Mesothelial cell of epicardium (in vitro differentiated cells): ENCODE measurements around the gene DOCK2. TPM values are rescaled to one million over a fixed set of nuclear protein-coding genes. Genes with fewer than 3 reads are reported as not detected.

ENCODE experiments used
- DNase-seq, 2 experiments: peaks; one replicate each; pipeline ENCODE4 v3.0.0; 2021; ENCODE audit warnings: low spot score in 2 of 2; ENCODE audit not compliant: unreplicated experiment in 2 of 2
- H3K27ac Mint-ChIP-seq: 2 replicates; pipeline ENCODE4 v1.8.0; 2021; ENCODE audit warnings: mixed read lengths
- H3K27me3 Mint-ChIP-seq: 2 replicates; pipeline ENCODE4 v1.8.0; 2021; ENCODE audit warnings: low read depth, mixed read lengths
- H3K36me3 Mint-ChIP-seq: 2 replicates; pipeline ENCODE4 v1.8.0; 2021; ENCODE audit warnings: mixed read lengths
- H3K4me1 Mint-ChIP-seq: 2 replicates; pipeline ENCODE4 v1.8.0; 2021; ENCODE audit warnings: mixed read lengths
- H3K4me3 Mint-ChIP-seq: 2 replicates; pipeline ENCODE4 v1.8.0; 2021; ENCODE audit warnings: mild to moderate bottlenecking, moderate library complexity, mixed read lengths
- H3K9me3 Mint-ChIP-seq: 2 replicates; pipeline ENCODE4 v1.8.0; 2021; ENCODE audit warnings: mixed read lengths
- CTCF ChIP-seq: fragments of 200-600 bp; sonication (generic); IDR thresholded peaks from one replicate; pipeline ENCODE4 v1.5.0; 2021; ENCODE audit warnings: antibody characterized with exemption; ENCODE audit not compliant: unreplicated experiment
- total RNA-seq: library from RNA; stranded (reverse); gene quantifications from 3 replicates; pipeline ENCODE4 v1.2.1, GENCODE V29; 2021

DOCK2 gene
- total RNA-seq, 1 donor from 2014 or later: 0.25 TPM

- H3K4me3 Mint-ChIP-seq: no peak overlapping the region
- no peaks in the 10 kb centered on the region for H3K36me3 Mint-ChIP-seq
- peaks cover 4% of the 10 kb centered on the region for H3K4me1 Mint-ChIP-seq
- no peaks in the 10 kb centered on the region for H3K9me3 Mint-ChIP-seq
- no peak for TF ChIP-seq CTCF
- no peak overlapping the region for H3K27ac Mint-ChIP-seq
- DNase-seq: no peak
- peaks cover 14% of the 10 kb centered on the region for H3K27me3 Mint-ChIP-seq
Observed at GRCh38 chr5:169705322-169705721, 68.2 kb downstream of the DOCK2 start.

GRCh38 chr5:169706071-169706470, 69.0 kb downstream of the DOCK2 start:
- Mint-ChIP-seq H3K27ac (no peak overlapping the region), H3K4me3 (no peak overlapping the region), H3K9me3 (no peaks in the 10 kb centered on the region), H3K36me3 (no peaks in the 10 kb centered on the region), H3K4me1 (peaks cover 4% of the 10 kb centered on the region), H3K27me3 (peaks cover 17% of the 10 kb centered on the region)
- DNase-seq: no peak
- TF ChIP-seq CTCF: no peak

- Mint-ChIP-seq H3K9me3 (no peaks in the 10 kb centered on the region), H3K4me3 (no peak overlapping the region), H3K4me1 (peaks cover 4% of the 10 kb centered on the region), H3K27ac (no peak overlapping the region), H3K27me3 (peaks cover 19% of the 10 kb centered on the region), H3K36me3 (no peaks in the 10 kb centered on the region)
- TF ChIP-seq CTCF: no peak
- DNase-seq: no peak
Observed at GRCh38 chr5:169706758-169707450, 69.8 kb downstream of the DOCK2 start.

GRCh38 chr5:169707686-169708085, 70.6 kb downstream of the DOCK2 start:
- TF ChIP-seq CTCF: no peak
- Mint-ChIP-seq H3K9me3 (no peaks in the 10 kb centered on the region), H3K4me3 (no peak overlapping the region), H3K4me1 (peaks cover 4% of the 10 kb centered on the region), H3K27me3 (peaks cover 20% of the 10 kb centered on the region), H3K27ac (no peak overlapping the region), H3K36me3 (no peaks in the 10 kb centered on the region)
- no peak for DNase-seq

GRCh38 chr5:169710675-169711074, 73.6 kb downstream of the DOCK2 start:
- Mint-ChIP-seq H3K27ac (no peak overlapping the region), H3K36me3 (no peaks in the 10 kb centered on the region), H3K4me3 (no peak overlapping the region), H3K9me3 (peaks cover 5% of the 10 kb centered on the region), H3K27me3 (peaks cover 23% of the 10 kb centered on the region), H3K4me1 (no peaks in the 10 kb centered on the region)
- TF ChIP-seq CTCF: no peak
- DNase-seq: no peak
